8988T (cell line): ENCODE results near the gene PGPEP1.
"Not testable (repeated sequence)": the region's sequence is repeated elsewhere in the genome, so short reads cannot be mapped to it uniquely, and the experiment has no call there.

ENCODE experiments used
- DNase-seq: peaks from one replicate; pipeline ENCODE4 v3.0.0; 2011

Gene PGPEP1

DNA sequence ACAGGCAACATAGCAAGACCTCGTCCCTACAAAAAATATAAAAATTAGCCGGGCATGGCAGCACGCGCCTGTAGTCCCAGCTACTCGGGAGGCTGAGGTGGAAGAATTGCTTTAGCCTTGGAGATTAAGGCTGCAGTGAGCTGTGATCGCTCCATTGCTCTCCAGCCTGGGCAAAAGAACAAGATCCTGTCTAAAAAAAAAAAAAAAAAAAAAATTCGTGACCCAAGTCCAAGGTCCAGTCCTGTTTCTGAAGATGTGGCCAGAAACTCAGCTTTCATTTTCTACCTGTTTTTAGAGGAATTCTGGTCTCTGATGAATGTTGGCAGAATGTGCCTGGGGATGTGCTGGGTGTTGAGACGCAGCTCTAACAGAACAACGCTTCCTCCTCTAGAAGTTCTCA, 1.9 kb upstream of the PGPEP1 start:
- no peak for DNase-seq

DNA sequence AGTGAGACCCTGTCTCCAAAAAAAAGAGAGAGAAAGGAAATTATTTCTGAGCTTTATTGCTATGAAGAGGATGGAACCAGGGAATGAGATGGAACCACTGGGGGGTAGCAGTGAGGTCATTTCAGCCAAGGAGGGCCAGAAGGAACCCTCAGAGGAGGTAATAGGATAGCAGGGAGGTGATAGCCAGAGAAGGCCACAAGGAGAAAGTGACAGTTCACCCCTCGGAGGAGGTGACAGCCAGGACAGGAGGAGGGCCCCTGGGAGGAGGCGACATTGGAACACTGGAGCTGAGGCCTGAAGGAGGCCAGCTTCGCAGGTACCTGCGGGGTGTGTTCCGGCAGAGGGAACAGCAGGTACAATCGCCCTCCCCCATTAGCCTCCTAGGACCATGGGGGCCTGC, 675 bp upstream of the PGPEP1 start:
- peak; percentile 57 for DNase-seq

DNA sequence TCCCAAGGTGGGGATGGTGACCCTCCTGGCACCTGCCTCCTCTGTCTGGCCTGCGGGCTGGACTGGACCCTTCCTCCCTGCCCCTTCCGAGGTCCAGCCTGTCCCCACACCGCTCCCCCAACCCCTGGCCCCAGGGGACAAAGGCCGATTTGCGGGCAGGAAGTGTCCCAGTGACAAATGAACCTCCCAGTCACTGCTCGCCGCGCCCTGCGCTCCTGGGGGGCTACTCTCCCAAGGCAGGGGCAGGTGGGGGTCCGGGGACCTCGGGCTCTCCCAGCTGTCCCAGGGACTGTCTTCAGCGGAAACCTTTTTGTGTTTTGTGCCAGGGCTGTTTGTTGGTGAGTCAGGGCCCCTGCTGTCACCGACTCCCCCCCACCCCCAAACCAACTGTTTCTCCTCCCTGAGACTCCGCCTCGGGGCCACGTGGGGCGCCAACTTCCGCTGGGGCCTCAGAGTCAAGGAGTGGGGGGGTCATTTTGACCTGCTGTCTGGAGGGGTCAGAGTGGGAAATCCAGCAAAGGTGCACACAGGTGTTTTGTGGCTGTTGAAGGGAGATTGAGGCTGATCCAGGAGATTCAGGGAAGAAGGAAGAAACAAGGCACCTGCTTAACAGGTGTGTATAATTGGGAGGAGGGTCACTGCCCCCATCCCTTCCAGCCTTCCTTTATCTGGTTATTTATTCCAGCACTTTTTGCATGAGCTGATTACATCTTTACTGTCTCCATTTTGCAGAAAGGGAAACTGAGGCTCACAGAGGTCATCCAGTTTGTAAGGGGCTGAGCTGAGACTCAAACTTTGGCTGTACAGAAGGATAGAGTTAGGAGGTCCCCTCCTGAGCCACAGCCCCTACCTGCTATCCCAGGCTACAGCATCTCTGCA, 831 bp downstream of the PGPEP1 start:
- DNase-seq, result peak; percentile 61

DNA sequence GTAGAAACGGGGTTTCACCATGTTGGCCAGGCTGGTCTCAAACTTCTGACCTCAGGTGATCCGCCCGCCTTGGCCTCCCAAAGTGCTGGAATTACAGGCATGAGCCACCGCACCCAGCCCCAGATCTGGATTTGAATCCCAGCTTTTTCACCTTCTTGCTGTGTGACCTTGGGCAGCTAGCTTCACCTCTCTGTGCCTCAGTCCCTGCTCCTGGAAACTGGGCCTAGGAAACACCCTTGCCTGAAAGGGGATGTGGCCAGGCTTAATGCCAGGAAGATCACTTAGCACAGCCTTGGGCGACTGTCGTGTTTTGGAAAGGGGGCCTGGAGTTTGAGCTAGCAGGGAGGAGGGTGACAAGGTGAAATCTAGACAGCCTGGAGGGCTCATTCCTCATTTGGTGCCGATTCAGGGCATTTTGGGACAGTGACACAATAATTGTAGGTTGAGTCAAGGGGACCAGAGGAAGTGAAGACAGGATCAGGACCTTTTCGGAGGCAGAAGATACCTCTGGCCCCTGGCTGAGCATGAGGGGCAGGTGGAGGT, 1.8 kb downstream of the PGPEP1 start:
- DNase-seq, result no peak

DNA sequence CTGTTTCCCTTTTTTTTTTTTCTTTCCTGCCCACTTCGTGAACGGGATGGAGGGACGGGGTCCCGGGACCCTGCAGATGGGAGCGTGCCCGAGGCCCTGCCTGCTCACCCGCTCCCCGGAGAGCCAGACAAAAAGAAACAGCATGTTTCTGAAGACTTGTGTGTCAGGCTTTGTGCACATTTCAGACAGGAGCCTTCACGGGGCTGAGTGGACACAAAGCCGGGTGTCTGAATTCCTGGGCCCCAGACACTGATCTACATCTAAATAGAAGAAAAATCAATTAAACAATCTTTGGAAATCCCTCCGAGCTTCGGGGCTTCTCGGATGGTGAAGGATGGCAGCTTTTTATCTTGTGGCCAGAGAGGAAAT, 4.2 kb downstream of the PGPEP1 start:
- no peak for DNase-seq

DNA sequence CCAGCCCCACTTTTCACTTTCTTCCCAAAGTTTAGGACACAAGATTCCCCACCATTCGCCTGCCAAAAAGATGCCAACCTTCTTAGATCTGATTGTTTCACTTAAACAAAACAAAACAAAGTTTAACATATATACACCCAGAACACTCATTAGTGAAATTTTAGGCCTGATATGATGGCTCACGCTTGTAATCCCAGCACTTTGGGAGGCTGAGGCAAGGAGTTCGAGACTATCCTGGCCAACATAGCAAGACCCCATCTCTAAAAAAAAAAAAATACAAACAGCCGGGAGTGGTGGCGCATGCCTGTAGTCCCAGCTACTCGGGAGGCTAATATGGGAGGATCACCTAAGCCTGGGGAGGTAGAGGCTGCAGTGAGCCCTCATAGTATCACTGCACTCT, 4.9 kb downstream of the PGPEP1 start:
- DNase-seq, result no peak

DNA sequence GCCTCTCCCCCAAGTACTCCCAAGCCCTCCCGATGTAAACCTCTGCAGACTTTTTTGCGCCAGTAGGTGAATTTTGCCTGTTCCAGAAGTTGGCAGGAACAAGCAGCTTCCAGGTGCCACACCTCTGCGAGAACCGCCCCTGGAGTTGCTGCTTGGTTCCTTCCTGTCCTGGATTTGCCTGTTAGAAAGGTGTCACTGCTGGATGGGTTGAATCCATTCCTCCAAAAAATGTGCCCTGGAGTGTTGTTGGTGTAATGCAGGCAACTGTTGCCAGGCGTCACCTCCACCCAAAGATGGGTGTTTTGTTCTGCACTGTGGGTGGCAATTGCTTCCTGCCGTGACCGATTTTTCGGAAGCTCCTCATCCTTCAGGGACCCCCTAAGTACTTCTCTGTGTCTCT, 5.7 kb downstream of the PGPEP1 start:
- no peak for DNase-seq

DNA sequence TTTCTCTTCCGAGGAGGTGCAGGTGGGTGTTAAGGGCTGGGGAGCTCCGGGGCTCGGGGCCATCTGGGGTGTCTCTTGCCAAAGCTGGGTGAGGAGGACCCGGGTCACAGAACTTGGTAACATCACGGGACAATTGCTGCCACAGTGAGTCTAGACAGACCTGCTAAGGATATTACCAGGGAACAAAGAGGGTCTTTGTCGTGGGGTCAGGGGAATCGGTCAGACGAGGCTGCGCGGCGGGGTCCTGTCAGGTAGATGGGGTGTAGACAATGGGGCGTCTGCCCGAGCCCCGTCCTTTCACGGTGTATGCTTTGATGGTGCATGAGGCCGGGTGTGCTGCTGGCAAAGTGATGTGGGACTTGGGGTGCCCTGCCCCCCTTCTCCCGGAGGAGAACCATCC, 7.8 kb downstream of the PGPEP1 start:
- DNase-seq, result no peak

DNA sequence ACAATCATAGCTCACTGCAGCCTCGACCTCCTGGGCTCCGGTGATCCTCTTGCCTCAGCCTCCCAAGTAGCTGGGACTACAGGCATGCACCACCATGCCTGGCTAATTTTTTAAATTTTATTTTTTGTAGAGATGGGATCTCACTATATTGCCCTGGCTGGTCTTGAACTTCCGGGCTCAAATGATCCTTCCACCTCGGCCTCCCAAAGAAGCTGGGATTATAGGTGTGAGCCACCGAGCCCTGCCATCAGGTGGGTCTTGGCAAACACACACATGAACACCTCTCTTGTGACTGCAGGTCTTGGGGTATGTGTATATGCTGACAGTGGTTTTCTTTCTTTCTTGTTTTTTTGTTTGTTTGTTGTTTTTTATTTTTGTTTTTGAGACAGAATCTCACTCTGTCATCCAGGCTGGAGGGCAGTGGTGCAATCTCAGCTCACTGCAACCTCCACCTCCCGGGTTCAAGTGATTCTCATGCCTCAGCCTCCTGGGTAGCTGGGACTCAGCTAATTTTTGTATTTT, 8.5 kb downstream of the PGPEP1 start:
- not testable (repeated sequence) for DNase-seq

DNA sequence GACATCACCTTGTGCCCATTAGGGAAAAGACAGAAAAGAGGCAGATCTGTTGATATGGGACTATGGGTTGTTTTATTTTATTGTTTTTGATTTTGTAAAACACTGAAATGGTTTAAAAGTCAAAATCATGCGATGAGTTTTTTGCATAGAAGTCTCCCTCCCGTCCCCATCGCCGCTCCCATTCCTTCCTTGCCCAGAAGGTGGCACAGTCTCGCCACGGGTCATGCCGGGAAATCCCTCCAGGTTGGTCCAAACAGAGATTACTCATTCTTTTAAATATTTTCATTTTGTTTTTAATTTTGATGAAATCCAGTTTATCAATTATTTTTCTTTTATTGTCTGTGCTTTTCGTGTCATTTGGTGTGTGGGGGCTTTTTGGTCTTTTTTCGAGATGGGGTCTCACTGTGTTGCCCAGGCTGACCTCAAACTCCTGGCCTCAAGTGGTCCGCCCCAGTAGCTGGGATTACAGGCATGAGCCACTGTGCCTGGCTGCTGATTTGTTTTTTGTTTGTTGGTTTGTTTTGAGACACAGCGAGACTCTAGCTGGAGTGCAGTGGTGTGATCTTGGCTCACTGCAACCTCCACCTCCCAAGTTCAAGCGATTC, 9.2 kb downstream of the PGPEP1 start:
- peak; percentile 79 for DNase-seq

DNA sequence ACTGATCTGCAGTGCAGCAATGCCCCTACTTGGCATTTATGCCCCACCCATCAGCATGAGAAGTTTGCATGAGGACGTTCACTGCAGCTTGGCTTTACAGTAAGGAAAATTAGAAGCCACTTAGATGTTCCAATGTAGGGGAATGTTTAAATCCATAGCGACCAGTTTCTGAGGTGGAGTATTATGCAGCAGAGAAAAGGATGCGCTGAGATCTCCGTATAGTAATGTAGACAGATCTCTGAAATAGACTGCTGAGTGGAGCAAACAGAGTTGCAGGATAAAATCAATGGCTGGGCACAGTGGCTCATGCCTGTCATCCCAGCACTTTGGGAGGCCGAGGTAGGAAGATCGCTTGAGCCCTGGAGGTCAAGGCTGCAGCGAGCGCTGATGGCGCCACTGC, 10.1 kb downstream of the PGPEP1 start:
- no peak for DNase-seq

DNA sequence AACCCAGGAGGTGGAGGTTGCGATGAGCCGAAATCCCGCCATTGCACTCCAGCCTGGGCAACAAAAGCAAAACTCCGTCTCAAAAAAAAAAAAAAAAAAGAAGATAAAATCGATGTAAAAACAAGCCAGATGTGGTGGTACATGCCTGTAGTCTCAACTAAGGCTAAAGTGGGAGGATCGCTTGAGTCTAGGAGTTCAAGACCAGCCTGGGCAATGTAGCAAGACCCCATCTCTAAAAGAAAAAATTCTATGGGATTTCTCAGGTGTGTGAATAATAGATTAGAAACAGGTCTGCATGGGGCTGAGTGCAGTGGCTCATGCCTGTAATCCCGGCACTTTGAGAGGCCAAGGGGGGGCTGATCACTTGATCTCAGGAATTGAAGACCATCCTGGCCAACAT, 11.1 kb downstream of the PGPEP1 start:
- no peak for DNase-seq

DNA sequence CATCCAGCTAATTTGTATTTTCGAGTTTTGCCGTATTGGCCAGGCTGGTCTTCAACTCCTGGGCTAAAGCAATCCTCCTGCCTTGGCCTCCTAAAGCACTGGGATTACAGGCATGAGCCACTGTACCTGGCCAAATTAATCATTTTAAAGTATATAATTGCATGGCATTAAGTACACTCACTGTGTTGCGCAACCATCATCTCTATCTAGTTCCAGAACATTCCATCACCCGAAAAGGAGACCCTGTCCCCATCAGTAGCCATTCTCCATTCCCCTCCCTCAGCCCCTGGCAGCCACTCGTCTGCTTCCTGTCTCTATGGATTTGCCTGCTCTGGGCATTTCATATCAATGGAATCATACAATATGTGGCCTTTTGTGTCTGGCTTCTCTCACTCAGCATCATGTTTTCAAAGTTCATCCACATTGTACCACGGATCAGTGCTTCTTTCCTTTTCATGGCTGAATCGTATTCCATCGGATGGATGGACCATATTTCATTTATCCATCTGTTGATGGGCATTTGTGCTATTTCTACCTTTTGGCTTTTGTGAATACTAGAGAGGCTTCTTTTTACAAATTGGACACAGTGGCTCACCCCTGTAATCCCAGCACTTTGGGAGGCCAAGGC, 13.1 kb downstream of the PGPEP1 start:
- DNase-seq, result no peak

DNA sequence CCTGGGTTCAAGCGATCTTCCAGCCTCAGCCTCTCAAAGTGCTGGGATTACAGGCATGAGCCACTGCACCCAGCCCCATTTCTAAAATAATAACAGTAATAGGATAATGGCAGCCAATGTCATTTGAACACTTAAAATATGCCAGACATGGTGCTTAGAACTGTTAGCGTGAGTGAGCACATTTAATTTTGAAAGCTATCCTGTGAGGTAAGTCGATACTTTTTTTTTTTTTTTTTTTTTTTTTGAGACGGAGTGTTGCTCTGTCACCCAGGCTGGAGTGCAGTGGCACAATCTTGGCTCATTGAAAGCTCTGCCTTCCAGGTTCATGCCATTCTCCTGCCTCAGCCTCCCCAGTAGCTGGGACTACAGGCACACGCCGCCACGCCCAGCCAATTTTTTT, 14.3 kb downstream of the PGPEP1 start:
- not testable (repeated sequence) for DNase-seq

DNA sequence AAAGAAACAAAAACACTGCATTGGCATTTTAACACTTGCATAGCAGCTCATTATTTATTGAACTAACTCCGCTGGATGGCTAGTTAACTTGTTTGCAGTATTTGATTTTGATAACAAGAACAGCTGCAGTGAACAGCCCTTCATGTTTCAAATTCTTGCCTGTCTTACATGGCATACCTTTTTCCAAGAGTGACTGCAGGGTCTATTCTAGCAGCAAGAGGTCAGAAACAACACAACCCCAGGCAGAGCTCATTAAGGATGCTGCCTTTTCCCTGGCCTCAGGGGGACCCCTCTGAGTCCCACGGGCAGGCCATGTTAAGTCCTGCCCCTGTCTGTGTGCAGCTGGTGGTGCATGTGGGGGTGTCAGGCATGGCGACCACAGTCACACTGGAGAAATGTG, 16.6 kb downstream of the PGPEP1 start:
- DNase-seq, result no peak

DNA sequence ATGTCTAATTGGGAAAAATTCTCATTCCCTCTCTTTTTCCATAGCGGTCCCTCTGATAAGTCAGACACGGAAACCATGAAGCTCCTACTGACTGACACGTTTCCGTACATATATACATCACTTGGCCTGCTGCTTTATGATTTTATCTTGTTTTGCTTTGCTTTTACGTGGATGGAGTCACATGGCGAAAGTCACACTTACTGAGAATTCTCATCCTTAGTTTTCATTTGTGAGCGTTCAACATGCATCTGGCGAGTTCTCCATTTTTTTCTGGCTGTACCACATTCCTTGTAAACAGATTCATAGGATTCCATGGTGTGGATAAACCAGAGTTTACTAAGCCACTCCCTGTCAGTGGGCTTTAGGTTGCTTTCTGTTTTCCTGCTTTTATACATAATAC, 21.2 kb downstream of the PGPEP1 start:
- no peak for DNase-seq

DNA sequence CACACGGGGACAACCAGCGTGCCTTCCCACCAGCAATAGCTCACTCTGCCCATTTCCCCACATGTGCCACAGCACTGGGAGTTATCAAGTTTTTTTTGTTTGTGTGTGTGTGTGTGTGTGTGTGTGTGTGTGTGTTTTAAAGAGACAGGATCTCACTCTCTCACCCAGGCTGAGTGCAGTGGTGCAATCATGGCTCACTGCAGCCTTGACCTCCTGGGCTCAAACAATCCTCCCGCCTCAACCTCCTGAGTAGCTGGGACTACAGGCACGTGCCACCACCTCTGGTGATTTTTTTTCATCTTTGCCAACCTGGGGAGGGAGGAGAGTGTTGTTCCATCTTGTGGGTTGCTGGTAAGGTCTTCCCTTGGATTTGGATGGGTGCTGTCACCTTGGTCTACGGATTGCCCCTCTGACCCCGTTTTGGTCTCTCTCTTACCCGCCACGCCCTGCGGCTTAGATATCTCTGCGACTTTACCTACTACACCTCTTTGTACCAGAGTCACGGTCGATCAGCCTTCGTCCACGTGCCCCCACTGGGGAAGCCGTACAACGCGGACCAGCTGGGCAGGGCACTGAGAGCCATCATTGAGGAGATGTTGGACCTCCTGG, 22.6 kb downstream of the PGPEP1 start:
- DNase-seq, result no peak

DNA sequence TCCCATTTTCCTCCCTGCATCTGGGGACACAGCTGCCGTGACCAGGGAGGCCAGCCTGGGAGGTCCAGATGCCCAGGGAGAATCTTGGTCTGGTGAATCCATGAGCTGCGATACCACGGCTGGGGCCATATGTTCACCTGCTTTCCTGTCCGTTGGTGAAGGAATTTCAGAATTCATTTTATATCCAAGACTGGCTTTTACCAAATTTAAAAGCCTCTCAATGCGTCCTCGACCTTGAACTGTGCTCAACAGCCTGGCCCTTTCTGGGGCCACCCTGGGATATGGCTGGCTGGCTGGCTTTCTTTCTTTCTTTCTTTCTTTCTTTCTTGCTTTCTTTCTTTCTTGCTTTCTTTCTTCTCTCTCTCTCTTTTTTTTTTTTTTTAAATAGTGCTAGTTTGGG, 23.4 kb downstream of the PGPEP1 start:
- no peak for DNase-seq

DNA sequence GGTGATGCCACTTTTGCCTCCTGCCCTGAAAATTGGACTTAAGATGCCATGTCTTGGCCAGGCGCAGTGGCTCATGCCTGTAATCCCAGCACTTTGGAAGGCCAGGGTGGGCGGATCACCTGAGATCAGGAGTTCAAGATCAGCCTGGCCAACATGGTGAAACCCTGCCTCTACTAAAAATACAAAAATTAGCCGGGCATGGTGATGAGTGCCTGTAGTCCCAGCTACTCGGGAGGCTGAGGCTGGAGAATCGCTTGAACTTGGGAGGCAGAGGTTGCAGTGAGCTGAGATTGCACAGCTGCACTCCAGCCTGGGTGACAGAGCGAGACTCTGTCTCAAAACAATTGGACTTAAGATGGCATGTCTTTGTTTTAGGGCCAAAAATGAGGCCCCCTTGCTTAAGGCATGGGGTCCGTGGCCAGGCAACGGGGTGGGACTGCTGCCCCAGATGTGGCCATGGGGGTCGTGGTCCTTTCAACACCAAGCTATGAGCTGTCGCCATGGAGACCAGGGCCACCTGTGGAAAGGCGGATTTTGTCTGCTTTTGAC, 24.0 kb downstream of the PGPEP1 start:
- not testable (repeated sequence) for DNase-seq

DNA sequence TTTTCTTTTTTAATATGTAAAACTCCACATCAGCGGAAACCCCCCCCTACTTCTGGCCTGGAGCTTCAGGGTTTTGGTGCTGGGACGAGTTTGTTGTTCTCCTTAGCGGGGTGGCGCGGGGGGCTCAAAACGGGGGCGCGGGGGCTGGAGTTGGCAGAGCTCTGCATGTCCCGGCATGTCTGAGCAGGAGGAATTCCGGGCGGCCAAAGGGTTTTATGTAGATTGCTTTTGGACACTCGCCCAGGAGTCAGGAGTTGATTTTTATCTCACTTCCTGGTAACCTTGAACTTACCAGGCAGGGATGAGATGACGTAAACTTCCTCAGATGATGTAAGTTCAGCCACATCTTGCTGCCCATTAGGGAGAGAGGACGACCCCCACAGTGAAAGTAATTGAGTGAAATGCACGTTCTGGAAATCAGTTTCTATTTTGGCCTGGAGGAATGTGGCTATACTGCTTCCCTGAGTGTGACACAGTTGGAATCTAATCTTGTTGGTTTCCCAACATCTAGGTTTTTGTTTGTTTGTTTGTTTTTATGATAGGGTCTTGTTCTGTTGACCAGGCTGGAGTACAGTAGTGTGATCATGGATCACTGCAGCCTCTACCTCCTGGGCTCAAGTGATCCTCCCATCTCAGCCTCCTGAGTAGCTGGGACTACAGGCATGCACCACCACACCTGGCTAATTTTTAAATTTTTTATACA, 24.6 kb downstream of the PGPEP1 start:
- peak; percentile 65 for DNase-seq

DNA sequence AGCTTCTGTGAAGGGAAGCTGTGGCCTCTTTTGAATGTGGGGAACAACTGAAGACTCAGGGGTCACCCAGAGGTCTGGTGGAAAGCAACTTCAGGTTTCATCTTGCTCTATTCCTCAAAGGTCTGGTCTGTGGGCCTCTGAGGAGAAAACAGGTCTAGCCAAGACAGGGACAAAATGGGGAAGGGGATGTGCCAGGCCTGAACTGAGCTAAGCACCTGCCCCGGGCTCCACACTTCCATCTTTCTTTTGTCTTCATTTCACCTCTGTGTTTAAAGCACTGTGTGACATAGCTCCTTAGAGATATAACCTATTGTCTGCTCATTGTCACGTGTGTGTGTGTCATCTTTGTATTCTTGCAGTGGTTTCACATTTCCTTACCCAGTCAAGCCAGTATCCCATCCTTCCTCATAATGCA, 25.6 kb downstream of the PGPEP1 start:
- no peak for DNase-seq

DNA sequence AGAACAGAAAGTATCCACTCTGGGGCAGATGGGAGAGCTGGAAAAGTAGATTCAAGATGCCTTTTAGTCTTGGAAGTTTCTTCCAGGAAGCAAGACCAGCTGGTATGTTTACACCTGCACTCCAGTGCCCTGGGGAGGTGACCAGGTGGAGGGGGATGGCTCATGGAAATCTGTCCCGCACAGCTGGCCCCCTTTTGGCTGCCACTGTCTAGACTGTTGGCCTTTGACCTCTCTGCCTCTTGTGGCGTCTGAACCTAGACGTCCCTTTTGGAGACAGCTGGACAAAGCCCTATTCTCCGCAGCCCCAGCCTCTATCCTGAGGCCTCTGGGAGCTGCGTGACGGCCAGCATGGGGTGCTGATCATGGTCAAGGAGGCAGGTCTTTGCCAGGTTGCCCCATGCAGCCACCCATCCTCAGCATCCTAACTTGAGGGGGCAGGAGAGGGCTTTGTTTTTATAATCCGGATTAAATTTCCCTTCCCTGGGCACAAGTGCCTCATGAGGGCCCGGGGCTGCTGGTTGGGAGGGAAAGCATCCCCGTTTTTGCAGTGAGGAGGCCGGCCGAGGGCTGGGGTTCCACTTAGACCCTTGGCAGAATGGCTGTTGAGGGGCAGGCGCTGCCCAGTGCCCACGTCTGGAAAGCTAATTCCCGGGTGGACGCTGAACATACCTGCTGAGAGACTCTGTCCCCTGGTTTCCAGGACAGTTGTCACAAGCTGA, 28.3 kb downstream of the PGPEP1 start:
- no peak for DNase-seq
